ENCODE data around the gene NFIX. TPM values are rescaled to one million over a fixed set of nuclear protein-coding genes. Genes with fewer than 3 reads are reported as not detected.

NFIX gene
- 1 to 10 TPM; 4.7 to 5.0 TPM for total RNA-seq

GRCh38 chr19:12994701-12995595, at the start of gene NFIX:
Gene NFIX, plus strand, starts transcription at chr19:12995475. Its CDS starts 363 bp downstream, at chr19:12995838.
- POLR2A ChIA-PET = interaction anchor here (1.7 kb wide), 1 partner anchor 10 kb away, joined by 5 read pairs; no protein-coding TSS in a partner anchor

GRCh38 chr19:12945479-12946091, 49.7 kb upstream of the NFIX start, which contains the start of gene RAD23A:
Gene RAD23A, plus strand, starts transcription at chr19:12945862. Its CDS starts 87 bp downstream, at chr19:12945949.
- POLR2A ChIA-PET = interaction anchor here (1.2 to 4.0 kb wide), 3 partner anchors 8 to 12 kb away, joined by 4 to 30 read pairs (median 17); partner anchors contain the start of genes FARSA and GADD45GIP1
- H3K27ac Mint-ChIP-seq = peak within 1 kb of the TSS; percentile 96
- intact Hi-C loops (cut with micrococcal nuclease) = no loop called here

More at GRCh38 chr19:12994701-12995595, at the start of gene NFIX:
- Mint-ChIP-seq H3K9me3 (no peaks in the 10 kb centered on the region), H3K4me3 (peak within 1 kb of the TSS; percentile 82), H3K27ac (peak within 1 kb of the TSS; percentile 60), H3K36me3 (ENCODE audit: low read depth) (no peaks in the 10 kb centered on the region), H3K27me3 (peaks cover 8% of the 10 kb centered on the region), H3K4me1 (ENCODE audit: low read depth) (peaks cover 8% of the 10 kb centered on the region)
- CTCF ChIA-PET = interaction anchor here (1.0 to 2.6 kb wide), 7 partner anchors 12 to 66 kb away, joined by 3 to 10 read pairs (median 4); no protein-coding TSS in a partner anchor
- peak; percentile 60 for DNase-seq
- peak; percentile 72 for ATAC-seq
- intact Hi-C loops (cut with micrococcal nuclease) = no loop called here
- no peak for TF ChIP-seq CTCF (IDR thresholded peaks at IDR 0.05)

GRCh38 chr19:12946092-12946721, 49.1 kb upstream of the NFIX start:
- TF ChIP-seq CTCF (IDR thresholded peaks at IDR 0.05) = no peak
- POLR2A ChIA-PET = interaction anchor here (0.6 to 4.0 kb wide), 4 partner anchors 8 to 306 kb away, joined by 3 to 30 read pairs (median 10); partner anchors contain the start of genes FARSA and GADD45GIP1
- H3K9me3 Mint-ChIP-seq = no peaks in the 10 kb centered on the region
- H3K36me3 Mint-ChIP-seq (ENCODE audit: low read depth) = peaks cover 81% of the 10 kb centered on the region
- CTCF ChIA-PET = interaction anchor here (0.7 to 1.3 kb wide), 2 partner anchors 19 to 61 kb away, joined by 3 to 8 read pairs; no protein-coding TSS in a partner anchor
- DNase-seq = peak; percentile 65
- H3K4me1 Mint-ChIP-seq (ENCODE audit: low read depth) = peaks cover 39% of the 10 kb centered on the region
- peak; percentile 55 for ATAC-seq
- H3K4me3 Mint-ChIP-seq = peak overlapping the region; percentile 85
- intact Hi-C loops (cut with micrococcal nuclease) = no loop called here
- no peaks in the 10 kb centered on the region for H3K27me3 Mint-ChIP-seq
- peak overlapping the region; percentile 87 for H3K27ac Mint-ChIP-seq

More at GRCh38 chr19:12945479-12946091, 49.7 kb upstream of the NFIX start, which contains the start of gene RAD23A:
- DNase-seq (peak; percentile 99), ATAC-seq (peak; percentile 87)
- CTCF ChIA-PET = interaction anchor here (1.3 kb wide), 1 partner anchor 20 kb away, joined by 8 read pairs; no protein-coding TSS in a partner anchor
- Mint-ChIP-seq H3K4me1 (ENCODE audit: low read depth) (peaks cover 44% of the 10 kb centered on the region), H3K36me3 (ENCODE audit: low read depth) (peaks cover 81% of the 10 kb centered on the region), H3K27me3 (no peaks in the 10 kb centered on the region), H3K9me3 (no peaks in the 10 kb centered on the region), H3K4me3 (peak within 1 kb of the TSS; percentile 85)
- TF ChIP-seq CTCF (IDR thresholded peaks at IDR 0.05) = no peak

GRCh38 chr19:12946731-12947496, 48.4 kb upstream of the NFIX start:
- H3K9me3 Mint-ChIP-seq = no peaks in the 10 kb centered on the region
- H3K4me3 Mint-ChIP-seq = peak overlapping the region; percentile 85
- TF ChIP-seq CTCF (IDR thresholded peaks at IDR 0.05) = no peak
- intact Hi-C loops (cut with micrococcal nuclease) = no loop called here
- CTCF ChIA-PET = interaction anchor here (0.7 to 1.3 kb wide), 2 partner anchors 18 to 62 kb away, joined by 3 to 8 read pairs (median 6); no protein-coding TSS in a partner anchor
- H3K27ac Mint-ChIP-seq = peak overlapping the region; percentile 87
- H3K4me1 Mint-ChIP-seq (ENCODE audit: low read depth) = peaks cover 39% of the 10 kb centered on the region
- no peaks in the 10 kb centered on the region for H3K27me3 Mint-ChIP-seq
- H3K36me3 Mint-ChIP-seq (ENCODE audit: low read depth) = peaks cover 82% of the 10 kb centered on the region
- ATAC-seq (no peak), DNase-seq (no peak)
- POLR2A ChIA-PET = interaction anchor here (0.6 to 4.0 kb wide), 6 partner anchors 9 to 307 kb away, joined by 3 to 30 read pairs (median 4); partner anchors contain the start of genes FARSA and GADD45GIP1
